Liver (tissue), 9 donors: Measurements from ENCODE around the gene ATP8B3. TPM values are rescaled to one million over a fixed set of nuclear protein-coding genes. Genes with fewer than 3 reads are reported as not detected.

Experiments
- DNase-seq: peaks from one replicate; pipeline ENCODE4 v3.0.0-alpha.2; 2017; ENCODE audit warnings: low spot score
- H3K27ac ChIP-seq, 2 donors: one replicate each; pipeline ENCODE4 v1.7.0; 2013; ENCODE audit warnings: inconsistent platforms in 2 of 2, low read length in 2 of 2, control low read depth in 1 of 2, low read depth in 1 of 2, mild to moderate bottlenecking in 1 of 2
- H3K27me3 ChIP-seq, 4 donors: one replicate each; pipeline versions ENCODE4 v1.6.1 to v1.7.0; 2013; ENCODE audit warnings: low read length in 3 of 4, inconsistent platforms in 1 of 4, mild to moderate bottlenecking in 1 of 4, moderate library complexity in 1 of 4; ENCODE audit not compliant: control insufficient read depth in 4 of 4, insufficient read depth in 4 of 4
- H3K36me3 ChIP-seq, 4 donors: one replicate each; pipeline versions ENCODE4 v1.6.1 to v1.7.0; 2013; ENCODE audit warnings: low read length in 3 of 4, mild to moderate bottlenecking in 3 of 4, low read depth in 1 of 4, moderate library complexity in 1 of 4; ENCODE audit not compliant: control insufficient read depth in 4 of 4, insufficient read depth in 3 of 4
- H3K4me1 ChIP-seq, 4 donors: one replicate each; pipeline versions ENCODE4 v1.6.1 to v1.7.0; 2013; ENCODE audit warnings: low read length in 3 of 4, mild to moderate bottlenecking in 3 of 4, moderate library complexity in 1 of 4; ENCODE audit not compliant: control insufficient read depth in 4 of 4, insufficient read depth in 4 of 4
- H3K4me3 ChIP-seq, 3 donors: one replicate each; pipeline versions ENCODE4 v1.6.1 to v1.7.0; 2013; ENCODE audit warnings: low read length in 3 of 3, control low read depth in 1 of 3, low read depth in 1 of 3, mild to moderate bottlenecking in 1 of 3
- H3K9ac ChIP-seq, 2 donors: one replicate each; pipeline ENCODE4 v1.7.0; 2013; ENCODE audit warnings: low read length in 2 of 2, mild to moderate bottlenecking in 2 of 2, moderate library complexity in 2 of 2, control low read depth in 1 of 2, low read depth in 1 of 2
- H3K9me3 ChIP-seq, 4 donors: one replicate each; pipeline versions ENCODE4 v1.6.1 to v1.7.0; 2013; ENCODE audit warnings: low read length in 3 of 4; ENCODE audit not compliant: control insufficient read depth in 4 of 4
- ATF3 ChIP-seq: IDR thresholded peaks from 2 replicates; pipeline ENCODE4 v1.6.1; 2016; ENCODE audit warnings: antibody characterized with exemption
- EGR1 ChIP-seq, 2 donors: IDR thresholded peaks; 2 replicates each; pipeline ENCODE4 v1.6.1; 2016 to 2018; ENCODE audit warnings: antibody characterized with exemption in 2 of 2, low read depth in 2 of 2
- GABPA ChIP-seq, 2 donors: IDR thresholded peaks in 1 of 2; conservative IDR thresholded peaks in 1 of 2; 2 replicates each; pipeline ENCODE4 v1.6.1; 2016; ENCODE audit warnings: antibody characterized with exemption in 2 of 2, mild to moderate bottlenecking in 1 of 2, moderate library complexity in 1 of 2
- HNF4A ChIP-seq, 2 donors: conservative IDR thresholded peaks; 2 replicates each; pipeline ENCODE4 v1.6.1; 2016; ENCODE audit warnings: antibody characterized with exemption in 2 of 2, mild to moderate bottlenecking in 2 of 2
- HNF4G ChIP-seq: IDR thresholded peaks from 2 replicates; pipeline ENCODE4 v1.6.1; 2016; ENCODE audit warnings: antibody characterized with exemption
- JUND ChIP-seq, 2 donors: IDR thresholded peaks; 2 replicates each; pipeline ENCODE4 v1.6.1; 2016; ENCODE audit warnings: antibody characterized with exemption in 2 of 2
- MAX ChIP-seq: IDR thresholded peaks from 2 replicates; pipeline ENCODE4 v1.6.1; 2016; ENCODE audit warnings: antibody characterized with exemption
- NR2F2 ChIP-seq: IDR thresholded peaks from 2 replicates; pipeline ENCODE4 v1.6.1; 2016; ENCODE audit warnings: antibody characterized with exemption
- RAD21 ChIP-seq, 2 donors: IDR thresholded peaks; 2 replicates each; pipeline ENCODE4 v1.6.1; 2016; ENCODE audit warnings: antibody characterized with exemption in 2 of 2, mild to moderate bottlenecking in 2 of 2
- REST ChIP-seq: IDR thresholded peaks from 2 replicates; pipeline ENCODE4 v1.6.1; 2016; ENCODE audit warnings: antibody characterized with exemption, mild to moderate bottlenecking
- TAF1 ChIP-seq: conservative IDR thresholded peaks from 2 replicates; pipeline ENCODE4 v1.6.1; 2016; ENCODE audit warnings: antibody characterized with exemption, mild to moderate bottlenecking
- WGBS: extraction: QIAGEN DNeasy Blood & Tissue Kit; methylation state at CpG from one replicate; pipeline ENCODE4 v1.1.7; 2013; 5-methylcytosine and 5-hydroxymethylcytosine counted together
- polyA plus RNA-seq, 2 donors: library from polyadenylated mRNA; stranded (reverse) in 1 of 2; unstranded in 1 of 2; fragments of 200-250 nt in 1 of 2; fragments of >200 nt in 1 of 2; fragmentation: Nextera tagmentation in 1 of 2; extraction: Ambion mirVana in 1 of 2; gene quantifications; one replicate each; pipeline versions ENCODE4 v1.2.1 to v1.2.3, GENCODE V29; 2013 to 2015
- total RNA-seq, 2 donors: library from RNA; depleted of rRNA; stranded (reverse); fragments of >200 nt; gene quantifications; one replicate each; pipeline ENCODE4 v1.2.3, GENCODE V29; 2014
- donor health status: healthy.
- donor health status: healthy.
- donor health status: healthy.
- donor health status: healthy.
- donor health status: healthy.

Gene ATP8B3
- total and polyA plus RNA-seq, 4 donors = 0.42 to 3.1 (median 0.52) TPM

GRCh38 chr19:1859331-1859781 lies 47.3 kb upstream of the ATP8B3 start:
- WGBS = 63% methylated on average over 18 of the region's 18 CpGs
- peaks cover 41 to 71% (median 53%) of the 10 kb centered on the region in 4 donors for H3K4me1 ChIP-seq
- no peaks in the 10 kb centered on the region for H3K9me3 ChIP-seq
- H3K27ac ChIP-seq = peak overlapping the region; percentile 32 to 89
- no peaks in the 10 kb centered on the region for H3K27me3 ChIP-seq
- H3K9ac ChIP-seq = no peak overlapping the region
- no peak overlapping the region for H3K4me3 ChIP-seq
- no peak for TF ChIP-seq TAF1
- no peak for TF ChIP-seq REST
- TF ChIP-seq RAD21 (IDR thresholded peaks at IDR 0.05) = no peak
- no peak for TF ChIP-seq ATF3
- TF ChIP-seq GABPA (IDR thresholded peaks at IDR 0.05 in 1 of 2, conservative IDR thresholded peaks at IDR 0.05 in 1 of 2) = no peak
- TF ChIP-seq HNF4A (conservative IDR thresholded peaks at IDR 0.05) = no peak
- TF ChIP-seq JUND (IDR thresholded peaks at IDR 0.05) = no peak
- no peak for TF ChIP-seq EGR1 (IDR thresholded peaks at IDR 0.05; ENCODE audit: low read depth in 2 of 2)
- TF ChIP-seq HNF4G = no peak
- no peak for TF ChIP-seq MAX
- TF ChIP-seq NR2F2 = no peak
- no peaks in the 10 kb centered on the region for H3K36me3 ChIP-seq
- no peak for DNase-seq

GRCh38 chr19:1858412-1859081 lies 46.5 kb upstream of the ATP8B3 start:
- H3K27me3 ChIP-seq = no peaks in the 10 kb centered on the region
- H3K4me1 ChIP-seq = peaks cover 43 to 74% (median 56%) of the 10 kb centered on the region in 4 donors
- DNase-seq = peak; percentile 62
- WGBS = 74% methylated on average over 10 of the region's 10 CpGs
- no peak overlapping the region for H3K9ac ChIP-seq
- no peak for TF ChIP-seq JUND (IDR thresholded peaks at IDR 0.05)
- H3K36me3 ChIP-seq = peaks cover 0 to 2% (median 0%) of the 10 kb centered on the region in 4 donors
- no peak overlapping the region for H3K4me3 ChIP-seq
- no peaks in the 10 kb centered on the region for H3K9me3 ChIP-seq
- peak overlapping the region; percentile 89 to 92 for H3K27ac ChIP-seq

GRCh38 chr19:1857648-1858326 lies 45.7 kb upstream of the ATP8B3 start:
- Histone ChIP-seq H3K27ac (peak overlapping the region; percentile 89 to 92), H3K4me3 (peak overlapping the region in 1 of 3 donors; percentile 34), H3K36me3 (peaks cover 0 to 2% (median 0%) of the 10 kb centered on the region in 4 donors), H3K27me3 (no peaks in the 10 kb centered on the region), H3K4me1 (peaks cover 46 to 81% (median 60%) of the 10 kb centered on the region in 4 donors), H3K9me3 (no peaks in the 10 kb centered on the region), H3K9ac (peak overlapping the region; percentile 5 to 18)
- no peak for DNase-seq
- no peak for TF ChIP-seq NR2F2
- no peak for TF ChIP-seq MAX
- 44% methylated on average over 16 of the region's 16 CpGs for WGBS
